H1 (cell line): ENCODE measurements around the gene L2HGDH. TPM values are rescaled to one million over a fixed set of nuclear protein-coding genes. Genes with fewer than 3 reads are reported as not detected.

Experiments
- ATF3 ChIP-seq: IDR thresholded peaks from 2 replicates; pipeline ENCODE4 v1.6.1; 2011; ENCODE audit warnings: low read depth, mild to moderate bottlenecking, low read length; ENCODE audit not compliant: insufficient read depth
- KDM5A ChIP-seq: fragments of 200-600 bp; IDR thresholded peaks from 2 replicates; pipeline ENCODE4 v1.7.1; 2012; ENCODE audit warnings: mild to moderate bottlenecking, low read length, inconsistent platforms, mixed read lengths
- polyA plus RNA-seq, 7 experiments: library from polyadenylated mRNA; depleted of rRNA in 3 of 7; stranded (reverse) in 5 of 7; unstranded in 2 of 7; fragments of >200 nt in 5 of 7; fragments of 200-250 nt in 2 of 7; gene quantifications; 1 replicate in 5 of 7; 2 replicates in 1 of 7; 4 replicates in 1 of 7; pipeline versions ENCODE4 v1.2.1 to v1.2.3, GENCODE V29; 2011 to 2013; ENCODE audit warnings: missing spikeins in 2 of 7, mixed read lengths in 2 of 7
- total RNA-seq: library from RNA; stranded (reverse); fragmentation: NEBNext Ultra II Directional; extraction: Animal tissue kit (Norgen Biotek cat#: 25700); gene quantifications from 2 replicates; pipeline ENCODE4 v1.2.1, GENCODE V29; 2021

Gene L2HGDH
- total and polyA plus RNA-seq, 2 of the 8 experiments (the other 6 are each of a cell fraction or from before 2014, with no cell fraction given): 12.2 to 28.6 TPM

GRCh38 chr14:50301914-50302313 is 10.1 kb downstream of the L2HGDH start (continued):
- TF ChIP-seq ATF3 (no peak), KDM5A (no peak)
